Islet of Langerhans (tissue), 1 donor: Measurements from ENCODE around the gene HOXD11.

Source experiments
- FAIRE-seq: peaks from one replicate; lab custom pipeline; 2011; peaks lifted over from hg19 to GRCh38; lab: Jason Lieb, UNC

HOXD11 gene

GRCh38 chr2:176093898-176094249 is 13.2 kb upstream of the HOXD11 start:
- no peak for FAIRE-seq

- FAIRE-seq, result no peak
Observed at GRCh38 chr2:176094349-176094748, 12.7 kb upstream of the HOXD11 start.

GRCh38 chr2:176095421-176095820 is 11.7 kb upstream of the HOXD11 start:
- FAIRE-seq, result no peak

GRCh38 chr2:176096243-176096985 is 10.7 kb upstream of the HOXD11 start:
- FAIRE-seq, result no peak

GRCh38 chr2:176096986-176097819 is 9.9 kb upstream of the HOXD11 start:
- no peak for FAIRE-seq

GRCh38 chr2:176097820-176098365 is 9.2 kb upstream of the HOXD11 start:
- FAIRE-seq, result no peak

- FAIRE-seq, result no peak
Observed at GRCh38 chr2:176098366-176099158, 8.5 kb upstream of the HOXD11 start.

- no peak for FAIRE-seq
Observed at GRCh38 chr2:176099159-176099727, 7.8 kb upstream of the HOXD11 start.

- FAIRE-seq, result no peak
Observed at GRCh38 chr2:176099728-176100546, 7.1 kb upstream of the HOXD11 start, which contains the start of gene HOXD12. HOXD12 (plus strand) TSS chr2:176099795; CDS start chr2:176099802, 7 bp downstream.

GRCh38 chr2:176100547-176101140 is 6.4 kb upstream of the HOXD11 start:
- FAIRE-seq, result no peak

- no peak for FAIRE-seq
Observed at GRCh38 chr2:176101216-176101830, 5.8 kb upstream of the HOXD11 start.

GRCh38 chr2:176101842-176102241 is 5.2 kb upstream of the HOXD11 start:
- FAIRE-seq, result no peak

- no peak for FAIRE-seq
Observed at GRCh38 chr2:176102309-176102866, 4.7 kb upstream of the HOXD11 start.

- no peak for FAIRE-seq
Observed at GRCh38 chr2:176103194-176103593, 3.9 kb upstream of the HOXD11 start.

- FAIRE-seq, result no peak
Observed at GRCh38 chr2:176103742-176104315, 3.3 kb upstream of the HOXD11 start.

- FAIRE-seq, result no peak
Observed at GRCh38 chr2:176104316-176105077, 2.6 kb upstream of the HOXD11 start.

- no peak for FAIRE-seq
Observed at GRCh38 chr2:176105078-176105729, 1.9 kb upstream of the HOXD11 start.
